ENCODE measurements around the gene CCDC116. TPM values are rescaled to one million over a fixed set of nuclear protein-coding genes. Genes with fewer than 3 reads are reported as not detected.
"Not testable (repeated sequence)": the region's sequence is repeated elsewhere in the genome, so short reads cannot be mapped to it uniquely, and the experiment has no call there.

The CCDC116 gene
- total and polyA plus RNA-seq, 3 experiments from 2014 or later: 0.48 to 0.51 TPM; not detected in 1

DNA sequence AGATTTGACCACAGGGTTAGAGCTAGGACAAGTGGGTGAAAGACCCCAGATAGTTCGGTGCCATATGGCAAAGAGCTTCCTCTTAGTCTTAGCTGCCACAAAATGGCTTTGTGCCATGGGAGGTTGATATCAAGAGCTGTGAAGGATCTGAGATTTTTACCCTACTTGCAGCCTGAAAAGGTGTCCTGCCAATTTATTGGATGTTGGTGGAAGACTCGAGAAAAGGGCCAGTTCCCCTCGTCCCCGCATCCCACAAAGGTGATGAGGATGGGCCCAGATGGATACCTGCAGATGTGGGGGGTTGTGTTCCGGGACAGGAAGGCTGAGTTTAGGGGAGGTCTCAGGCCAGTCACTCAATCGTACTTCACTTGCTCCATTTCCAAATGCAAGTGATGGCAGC is 30.0 kb upstream of the CCDC116 start:
- Histone ChIP-seq H3K36me3 (ENCODE audit: insufficient read depth, low read length) (no peaks in the 10 kb centered on the region), H3K9me3 (ENCODE audit: low read length) (no peaks in the 10 kb centered on the region), H3K4me1 (ENCODE audit: insufficient read depth, low read length) (peaks cover 21% of the 10 kb centered on the region), H3K4me3 (ENCODE audit: low read length) (no peak overlapping the region), H3K27ac (ENCODE audit: low read depth, low read length) (no peak overlapping the region), H3K27me3 (ENCODE audit: insufficient read depth, low read length, poor library complexity, severe bottlenecking) (no peaks in the 10 kb centered on the region)
- no peak for DNase-seq
- Mint-ChIP-seq H3K27me3 (no peaks in the 10 kb centered on the region), H3K36me3 (peaks cover 0 to 31% (median 3%) of the 10 kb centered on the region in 3 donors), H3K27ac (peak overlapping the region in 6 of 8 donors; percentile 12 to 67 (median 54)), H3K9me3 (no peaks in the 10 kb centered on the region), H3K4me1 (peaks cover 37 to 66% (median 47%) of the 10 kb centered on the region in 3 donors), H3K4me3 (peak overlapping the region in 1 of 7 donors; percentile 55)
- ChIA-PET CTCF (interaction anchor here (0.9 to 1.1 kb wide), 2 partner anchors 27 to 41 kb away, joined by 3 to 4 read pairs; no protein-coding TSS in a partner anchor), POLR2A (no interaction called here)

DNA sequence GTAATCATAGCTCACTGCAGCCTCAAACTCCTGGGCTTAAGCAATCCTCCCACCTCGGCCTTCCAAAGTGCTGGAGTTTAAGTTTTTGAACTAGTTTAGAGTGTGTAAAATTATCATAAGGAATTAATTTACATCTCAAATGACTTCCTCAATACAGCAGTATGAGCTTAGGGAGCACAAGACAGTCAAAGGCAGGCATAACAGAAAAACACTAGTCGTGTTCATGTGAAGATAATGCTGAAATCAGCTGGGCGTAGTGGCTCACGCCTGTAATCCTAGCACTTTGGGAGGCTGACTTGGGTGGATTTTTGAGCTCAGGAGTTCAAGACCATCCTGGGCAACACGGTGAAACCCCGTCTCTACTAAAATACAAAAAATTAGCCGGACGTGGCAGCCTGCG is 28.6 kb upstream of the CCDC116 start:
- ChIA-PET POLR2A (interaction anchor here (0.6 to 0.7 kb wide), 2 partner anchors 26 to 40 kb away, joined by 3 to 5 read pairs; no protein-coding TSS in a partner anchor), CTCF (interaction anchor here (0.7 to 0.8 kb wide), 2 partner anchors 9 to 28 kb away, joined by 3 to 4 read pairs; partner anchors contain the start of gene CCDC116)
- Histone ChIP-seq H3K9me3 (ENCODE audit: low read length) (no peaks in the 10 kb centered on the region), H3K27me3 (ENCODE audit: insufficient read depth, low read length, poor library complexity, severe bottlenecking) (no peaks in the 10 kb centered on the region), H3K4me1 (ENCODE audit: insufficient read depth, low read length) (peaks cover 21% of the 10 kb centered on the region), H3K4me3 (ENCODE audit: low read length) (no peak overlapping the region), H3K27ac (ENCODE audit: low read depth, low read length) (no peak overlapping the region), H3K36me3 (ENCODE audit: insufficient read depth, low read length) (peaks cover under 1% of the 10 kb centered on the region)
- H3K4me3 Mint-ChIP-seq: no peak overlapping the region
- H3K4me1 Mint-ChIP-seq: peaks cover 34 to 65% (median 44%) of the 10 kb centered on the region in 3 donors
- peaks cover 0 to 30% (median 3%) of the 10 kb centered on the region in 3 donors for H3K36me3 Mint-ChIP-seq
- H3K27me3 Mint-ChIP-seq: no peaks in the 10 kb centered on the region
- no peak for DNase-seq
- H3K9me3 Mint-ChIP-seq: no peaks in the 10 kb centered on the region
- H3K27ac Mint-ChIP-seq: no peak overlapping the region

DNA sequence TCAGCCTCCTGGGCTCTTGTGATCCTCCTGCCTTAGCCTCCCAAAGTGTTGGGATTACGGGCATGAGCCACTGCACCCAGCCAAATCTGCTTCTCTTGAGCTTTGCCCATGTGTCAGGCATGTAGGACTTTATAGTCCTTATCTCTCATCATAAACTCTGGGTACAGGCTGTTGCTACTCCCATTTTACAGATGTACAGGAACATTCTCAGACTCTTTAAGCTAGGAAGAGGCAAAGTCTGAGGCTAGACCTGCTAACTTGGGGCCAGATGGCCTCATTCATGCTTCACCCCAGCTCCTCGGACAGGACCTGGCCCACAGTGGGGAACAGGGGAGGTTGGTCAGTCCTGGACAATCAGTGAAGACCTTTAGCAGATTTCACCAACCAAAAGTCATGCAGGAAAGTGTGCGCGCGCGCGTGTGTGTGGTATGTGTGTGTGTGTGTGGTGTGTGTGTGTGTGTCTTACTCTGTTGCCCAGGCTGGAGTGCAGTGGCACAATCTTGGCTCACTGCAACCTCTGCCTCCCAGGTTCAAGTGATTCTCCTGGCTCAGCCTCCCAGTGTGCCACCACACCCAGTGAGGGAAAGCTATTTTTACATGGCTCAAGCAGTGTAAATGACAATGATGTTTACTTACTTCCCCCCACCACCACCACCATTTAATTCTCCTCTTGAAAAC is 26.5 kb upstream of the CCDC116 start:
- Mint-ChIP-seq H3K4me1 (peaks cover 24 to 60% (median 41%) of the 10 kb centered on the region in 3 donors), H3K27ac (peak overlapping the region in 3 of 8 donors; percentile 8 to 71 (median 65)), H3K27me3 (no peaks in the 10 kb centered on the region), H3K4me3 (no peak overlapping the region), H3K36me3 (peaks cover 0 to 35% (median 5%) of the 10 kb centered on the region in 3 donors), H3K9me3 (no peaks in the 10 kb centered on the region)
- H3K36me3 ChIP-seq (ENCODE audit: insufficient read depth, low read length): peaks cover 8% of the 10 kb centered on the region
- peak overlapping the region; percentile 14 for H3K27ac ChIP-seq (ENCODE audit: low read depth, low read length)
- ChIA-PET POLR2A (no interaction called here), CTCF (interaction anchor here (1.2 kb wide), 1 partner anchor 27 kb away, joined by 3 read pairs; no protein-coding TSS in a partner anchor)
- peaks cover 15% of the 10 kb centered on the region for H3K4me1 ChIP-seq (ENCODE audit: insufficient read depth, low read length)
- H3K4me3 ChIP-seq (ENCODE audit: low read length): no peak overlapping the region
- no peaks in the 10 kb centered on the region for H3K27me3 ChIP-seq (ENCODE audit: insufficient read depth, low read length, poor library complexity, severe bottlenecking)
- DNase-seq: no peak
- H3K9me3 ChIP-seq (ENCODE audit: low read length): no peaks in the 10 kb centered on the region

DNA sequence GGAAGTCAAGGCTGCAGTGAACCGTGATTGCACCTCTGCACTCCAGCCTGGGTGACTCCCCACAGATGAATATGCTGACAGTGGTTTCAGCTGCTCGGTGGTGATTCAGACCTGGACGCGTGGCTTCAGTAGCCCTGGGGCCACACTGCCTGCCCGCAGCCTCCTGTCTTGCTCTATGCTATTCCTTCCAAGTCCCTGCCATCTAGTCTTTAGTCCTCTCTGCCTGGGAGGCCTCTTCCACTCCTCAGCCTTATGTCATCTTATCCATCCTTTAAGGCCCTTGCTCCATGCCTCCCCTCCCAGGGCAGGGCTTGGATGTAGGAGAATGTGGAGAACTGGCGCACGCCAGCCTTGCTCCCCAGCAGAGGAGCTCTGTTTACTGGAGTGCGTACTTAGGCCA is 25.8 kb upstream of the CCDC116 start:
- DNase-seq: no peak
- Mint-ChIP-seq H3K36me3 (peaks cover 0 to 42% (median 9%) of the 10 kb centered on the region in 3 donors), H3K9me3 (no peaks in the 10 kb centered on the region), H3K27me3 (no peaks in the 10 kb centered on the region), H3K27ac (peak overlapping the region in 4 of 8 donors; percentile 35 to 45 (median 38)), H3K4me1 (peaks cover 31 to 67% (median 47%) of the 10 kb centered on the region in 3 donors), H3K4me3 (no peak overlapping the region)
- Histone ChIP-seq H3K4me3 (ENCODE audit: low read length) (no peak overlapping the region), H3K27ac (ENCODE audit: low read depth, low read length) (peak overlapping the region; percentile 14), H3K27me3 (ENCODE audit: insufficient read depth, low read length, poor library complexity, severe bottlenecking) (no peaks in the 10 kb centered on the region), H3K36me3 (ENCODE audit: insufficient read depth, low read length) (peaks cover 16% of the 10 kb centered on the region), H3K9me3 (ENCODE audit: low read length) (no peaks in the 10 kb centered on the region), H3K4me1 (ENCODE audit: insufficient read depth, low read length) (peaks cover 15% of the 10 kb centered on the region)
- ChIA-PET POLR2A (no interaction called here), CTCF (no interaction called here)

DNA sequence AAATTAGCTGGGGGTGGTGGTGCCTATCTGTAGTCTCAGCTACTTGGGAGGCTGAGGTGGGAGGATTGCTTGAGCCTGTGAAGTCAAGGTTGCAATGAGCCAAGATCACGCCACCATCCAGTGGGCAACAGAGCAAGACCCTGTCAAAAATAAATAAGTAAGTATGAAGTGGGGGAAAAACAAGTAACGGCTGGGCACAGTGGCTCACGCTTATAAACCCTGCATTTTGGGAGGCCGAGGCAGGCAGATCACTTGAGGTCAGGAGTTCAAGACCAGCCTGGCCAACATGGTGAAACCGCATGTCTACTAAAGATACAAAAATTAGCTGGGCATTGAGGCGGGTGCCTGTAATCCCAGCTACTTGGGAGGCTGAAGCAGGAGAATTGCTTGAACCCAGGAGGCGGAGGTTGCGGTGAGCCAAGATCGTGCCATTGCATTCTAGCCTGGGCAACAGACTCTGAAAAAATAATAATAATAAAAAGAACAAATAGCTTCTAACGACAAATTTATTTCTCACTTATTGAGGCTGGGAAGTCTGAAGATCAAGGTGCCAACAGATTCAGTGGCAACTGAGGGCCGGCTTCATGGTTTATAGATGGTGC is 22.9 kb upstream of the CCDC116 start:
- H3K27me3 Mint-ChIP-seq; H3K27me3 ChIP-seq (ENCODE audit: insufficient read depth, low read length, poor library complexity, severe bottlenecking); H3K9me3 ChIP-seq (ENCODE audit: low read length); H3K9me3 Mint-ChIP-seq; DNase-seq; POLR2A ChIA-PET; H3K4me3 Mint-ChIP-seq; H3K4me3 ChIP-seq (ENCODE audit: low read length); H3K27ac ChIP-seq (ENCODE audit: low read depth, low read length): not testable (repeated sequence)
- Histone ChIP-seq H3K4me1 (ENCODE audit: insufficient read depth, low read length) (peaks cover 15% of the 10 kb centered on the region), H3K36me3 (ENCODE audit: insufficient read depth, low read length) (peaks cover 38% of the 10 kb centered on the region)
- CTCF ChIA-PET: interaction anchor here (1.1 kb wide), 1 partner anchor 19 kb away, joined by 3 read pairs; no protein-coding TSS in a partner anchor
- Mint-ChIP-seq H3K27ac (peak overlapping the region in 1 of 8 donors; percentile 14), H3K36me3 (peaks cover 0 to 59% (median 9%) of the 10 kb centered on the region in 3 donors), H3K4me1 (peaks cover 26 to 67% (median 51%) of the 10 kb centered on the region in 3 donors)

DNA sequence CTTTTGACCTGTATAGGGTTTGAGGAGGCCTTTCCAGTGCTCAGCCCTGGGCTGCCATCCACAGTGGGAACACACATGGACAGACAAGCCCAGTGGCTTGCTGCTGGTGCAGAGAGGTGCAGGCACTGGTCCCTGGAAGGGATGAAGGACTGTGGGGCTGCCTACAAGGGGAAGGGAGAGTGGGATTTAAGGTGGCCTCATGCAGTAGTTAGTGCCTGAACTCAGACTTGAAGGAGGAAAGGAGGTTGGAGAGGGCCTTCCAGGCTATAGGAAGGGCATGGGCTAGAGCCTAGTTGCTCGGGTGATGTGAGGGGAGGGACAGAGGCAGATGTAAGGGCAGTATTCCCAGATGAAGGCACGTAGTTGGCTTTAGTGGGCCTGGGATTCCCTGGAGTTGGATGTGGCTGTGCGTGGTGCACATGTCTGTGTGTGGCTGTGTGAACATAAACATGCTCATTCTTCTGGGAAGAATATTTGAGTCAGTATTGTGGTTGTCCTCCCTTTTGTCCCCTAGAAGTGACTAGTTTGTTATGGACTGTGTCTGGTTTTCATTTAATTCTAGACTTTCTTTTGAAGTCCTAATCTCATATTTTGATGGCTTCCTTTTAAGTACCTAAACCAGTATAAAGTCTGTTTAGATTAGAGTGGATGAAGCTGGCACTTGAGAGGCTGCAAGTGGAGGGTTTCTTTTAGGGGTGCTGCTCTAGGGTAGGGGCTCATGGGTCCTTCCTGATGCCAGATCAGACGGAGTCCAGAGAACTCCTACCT is 21.2 kb upstream of the CCDC116 start:
- Histone ChIP-seq H3K4me1 (ENCODE audit: insufficient read depth, low read length) (peaks cover 8% of the 10 kb centered on the region), H3K27me3 (ENCODE audit: insufficient read depth, low read length, poor library complexity, severe bottlenecking) (no peaks in the 10 kb centered on the region), H3K27ac (ENCODE audit: low read depth, low read length) (no peak overlapping the region), H3K9me3 (ENCODE audit: low read length) (no peaks in the 10 kb centered on the region), H3K4me3 (ENCODE audit: low read length) (no peak overlapping the region), H3K36me3 (ENCODE audit: insufficient read depth, low read length) (peaks cover 42% of the 10 kb centered on the region)
- DNase-seq: no peak
- CTCF ChIA-PET: interaction anchor here (1.1 kb wide), 1 partner anchor 55 kb away, joined by 3 read pairs; no protein-coding TSS in a partner anchor
- Mint-ChIP-seq H3K9me3 (no peaks in the 10 kb centered on the region), H3K27me3 (no peaks in the 10 kb centered on the region), H3K27ac (peak overlapping the region in 6 of 8 donors; percentile 0 to 81 (median 47)), H3K4me1 (peaks cover 23 to 61% (median 50%) of the 10 kb centered on the region in 3 donors), H3K36me3 (peaks cover 0 to 66% (median 10%) of the 10 kb centered on the region in 3 donors), H3K4me3 (no peak overlapping the region)
- POLR2A ChIA-PET: no interaction called here

DNA sequence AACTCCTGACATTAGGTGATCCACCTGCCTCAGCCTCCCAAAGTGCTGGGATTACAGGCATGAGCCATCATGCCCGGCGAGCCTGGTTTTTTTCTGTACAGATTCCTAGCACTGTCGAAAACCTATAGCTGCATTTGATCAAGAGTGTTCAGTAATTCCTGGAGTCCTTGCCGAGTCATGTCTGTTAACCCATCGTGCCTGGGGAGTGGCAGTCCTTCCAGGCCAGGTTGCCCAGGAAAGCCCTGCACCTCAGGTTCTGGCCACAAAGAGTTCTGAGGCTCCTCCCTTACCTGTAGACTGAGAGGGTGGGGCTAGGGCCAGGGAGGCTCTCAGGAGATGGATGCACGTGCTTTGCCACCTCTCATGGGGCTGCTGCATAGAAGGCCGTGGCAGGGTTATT is 19.7 kb upstream of the CCDC116 start:
- Histone ChIP-seq H3K27ac (ENCODE audit: low read depth, low read length) (no peak overlapping the region), H3K4me3 (ENCODE audit: low read length) (no peak overlapping the region), H3K36me3 (ENCODE audit: insufficient read depth, low read length) (peaks cover 42% of the 10 kb centered on the region), H3K27me3 (ENCODE audit: insufficient read depth, low read length, poor library complexity, severe bottlenecking) (no peaks in the 10 kb centered on the region), H3K9me3 (ENCODE audit: low read length) (no peaks in the 10 kb centered on the region), H3K4me1 (ENCODE audit: insufficient read depth, low read length) (no peaks in the 10 kb centered on the region)
- no peak overlapping the region for H3K4me3 Mint-ChIP-seq
- ChIA-PET POLR2A (no interaction called here), CTCF (interaction anchor here (1.0 kb wide), 1 partner anchor 9 kb away, joined by 3 read pairs; no protein-coding TSS in a partner anchor)
- peaks cover 0 to 63% (median 10%) of the 10 kb centered on the region in 3 donors for H3K36me3 Mint-ChIP-seq
- H3K9me3 Mint-ChIP-seq: no peaks in the 10 kb centered on the region
- H3K27me3 Mint-ChIP-seq: no peaks in the 10 kb centered on the region
- DNase-seq: no peak
- H3K4me1 Mint-ChIP-seq: peaks cover 16 to 54% (median 47%) of the 10 kb centered on the region in 3 donors
- H3K27ac Mint-ChIP-seq: peak overlapping the region in 1 of 8 donors; percentile 27
